ACC112 (cell line): Measurements from ENCODE around the gene CTBP2.

Experiments
- H2AFZ ChIP-seq: fragments of 200-600 bp; sonication (generic); one replicate; pipeline ENCODE4 v1.6.0; 2017; ENCODE audit warnings: antibody characterized with exemption, low read length; ENCODE audit not compliant: unreplicated experiment
- H3K27ac ChIP-seq: fragments of 200-600 bp; sonication (generic); 2 replicates; pipeline ENCODE4 v1.5.1; 2014; ENCODE audit warnings: low read depth, mild to moderate bottlenecking, antibody characterized with exemption, low read length, moderate library complexity
- H3K27me3 ChIP-seq: fragments of 200-600 bp; sonication (generic); 2 replicates; pipeline ENCODE4 v1.6.1; 2014; ENCODE audit warnings: mild to moderate bottlenecking, antibody characterized with exemption, low read length, moderate library complexity, mixed read lengths; ENCODE audit not compliant: insufficient read depth
- H3K36me3 ChIP-seq: fragments of 200-600 bp; sonication (generic); 2 replicates; pipeline ENCODE4 v1.6.1; 2016; ENCODE audit warnings: mild to moderate bottlenecking, antibody characterized with exemption, low read length, moderate library complexity, mixed read lengths; ENCODE audit not compliant: insufficient read depth
- H3K4me1 ChIP-seq: fragments of 200-600 bp; sonication (generic); one replicate; pipeline ENCODE4 v1.6.1; 2016; ENCODE audit warnings: low read length, mixed read lengths; ENCODE audit not compliant: insufficient read depth, unreplicated experiment, control insufficient read depth
- H3K4me3 ChIP-seq: fragments of 200-600 bp; sonication (generic); 2 replicates; pipeline ENCODE4 v1.5.1; 2014; ENCODE audit warnings: mild to moderate bottlenecking, low read depth, low read length
- H3K79me2 ChIP-seq: fragments of 200-600 bp; sonication (generic); one replicate; pipeline ENCODE4 v1.6.0; 2016; ENCODE audit warnings: low read length; ENCODE audit not compliant: control insufficient read depth, unreplicated experiment, insufficient read depth

The CTBP2 gene

GRCh38 chr10:125005312-125006187 is 154.8 kb downstream of the CTBP2 start:
- Histone ChIP-seq H3K4me1 (no peaks in the 10 kb centered on the region), H3K4me3 (no peak overlapping the region), H3K27me3 (no peaks in the 10 kb centered on the region), H2AFZ (no peak overlapping the region), H3K79me2 (peaks cover 7% of the 10 kb centered on the region), H3K27ac (no peak overlapping the region), H3K36me3 (no peaks in the 10 kb centered on the region)

GRCh38 chr10:125004571-125005311 is 155.6 kb downstream of the CTBP2 start:
- H2AFZ ChIP-seq = no peak overlapping the region
- peaks cover 7% of the 10 kb centered on the region for H3K79me2 ChIP-seq
- no peak overlapping the region for H3K27ac ChIP-seq
- H3K4me1 ChIP-seq = no peaks in the 10 kb centered on the region
- H3K36me3 ChIP-seq = no peaks in the 10 kb centered on the region
- H3K27me3 ChIP-seq = no peaks in the 10 kb centered on the region
- no peak overlapping the region for H3K4me3 ChIP-seq

GRCh38 chr10:125003901-125004467 is 156.4 kb downstream of the CTBP2 start:
- no peak overlapping the region for H2AFZ ChIP-seq
- no peak overlapping the region for H3K4me3 ChIP-seq
- no peak overlapping the region for H3K27ac ChIP-seq
- H3K79me2 ChIP-seq = peaks cover 7% of the 10 kb centered on the region
- H3K4me1 ChIP-seq = no peaks in the 10 kb centered on the region
- no peaks in the 10 kb centered on the region for H3K36me3 ChIP-seq
- no peaks in the 10 kb centered on the region for H3K27me3 ChIP-seq

GRCh38 chr10:125003146-125003900 is 157.0 kb downstream of the CTBP2 start:
- Histone ChIP-seq H3K4me1 (no peaks in the 10 kb centered on the region), H3K79me2 (peaks cover 7% of the 10 kb centered on the region), H2AFZ (no peak overlapping the region), H3K36me3 (no peaks in the 10 kb centered on the region), H3K27me3 (no peaks in the 10 kb centered on the region), H3K4me3 (no peak overlapping the region), H3K27ac (no peak overlapping the region)

GRCh38 chr10:125002423-125003145 is 157.8 kb downstream of the CTBP2 start:
- H3K4me3 ChIP-seq = no peak overlapping the region
- no peaks in the 10 kb centered on the region for H3K4me1 ChIP-seq
- peaks cover 7% of the 10 kb centered on the region for H3K79me2 ChIP-seq
- H2AFZ ChIP-seq = no peak overlapping the region
- no peaks in the 10 kb centered on the region for H3K36me3 ChIP-seq
- no peak overlapping the region for H3K27ac ChIP-seq
- no peaks in the 10 kb centered on the region for H3K27me3 ChIP-seq

- Histone ChIP-seq H3K27me3 (no peaks in the 10 kb centered on the region), H3K4me1 (no peaks in the 10 kb centered on the region), H3K79me2 (peaks cover 1% of the 10 kb centered on the region), H3K4me3 (no peak overlapping the region), H3K36me3 (no peaks in the 10 kb centered on the region), H3K27ac (no peak overlapping the region), H2AFZ (no peak overlapping the region)
Observed at GRCh38 chr10:125002047-125002422, 158.3 kb downstream of the CTBP2 start.

- no peak overlapping the region for H2AFZ ChIP-seq
- no peaks in the 10 kb centered on the region for H3K27me3 ChIP-seq
- no peak overlapping the region for H3K27ac ChIP-seq
- no peaks in the 10 kb centered on the region for H3K36me3 ChIP-seq
- H3K79me2 ChIP-seq = no peaks in the 10 kb centered on the region
- no peaks in the 10 kb centered on the region for H3K4me1 ChIP-seq
- no peak overlapping the region for H3K4me3 ChIP-seq
Observed at GRCh38 chr10:125001313-125002046, 158.9 kb downstream of the CTBP2 start.

- Histone ChIP-seq H3K27me3 (no peaks in the 10 kb centered on the region), H3K4me3 (no peak overlapping the region), H3K36me3 (no peaks in the 10 kb centered on the region), H3K79me2 (no peaks in the 10 kb centered on the region), H3K4me1 (no peaks in the 10 kb centered on the region), H3K27ac (no peak overlapping the region), H2AFZ (no peak overlapping the region)
Observed at GRCh38 chr10:125000366-125001312, 159.7 kb downstream of the CTBP2 start.
